Gastroesophageal sphincter (tissue), 4 donors: ENCODE results near the gene CAMSAP1. TPM values are rescaled to one million over a fixed set of nuclear protein-coding genes. Genes with fewer than 3 reads are reported as not detected.

ENCODE experiments used
- ATAC-seq: fragments of 150-250 bp; one replicate; pipeline ENCODE4 v1.9.1; 2016; ENCODE audit warnings: mild to moderate bottlenecking, moderate library complexity
- H3K27ac ChIP-seq, 4 donors: fragments of 200-600 bp; sonication (generic) in 3 of 4; 1 replicate in 3 of 4; 2 replicates in 1 of 4; pipeline ENCODE4 v1.5.1; 2016 to 2019
- H3K27me3 ChIP-seq: fragments of 200-600 bp; sonication (generic); one replicate; pipeline ENCODE4 v1.5.1; 2019
- H3K36me3 ChIP-seq, 2 donors: fragments of 200-600 bp; sonication (generic); one replicate each; pipeline ENCODE4 v1.5.1; 2019; ENCODE audit warnings: control low read depth in 1 of 2
- H3K4me1 ChIP-seq, 3 donors: fragments of 200-600 bp; sonication (generic); 1 replicate in 2 of 3; 2 replicates in 1 of 3; pipeline ENCODE4 v1.5.1; 2016 to 2019; ENCODE audit warnings: control low read depth in 2 of 3
- H3K4me3 ChIP-seq, 2 donors: fragments of 200-600 bp; sonication (generic); one replicate each; pipeline ENCODE4 v1.5.1; 2019; ENCODE audit warnings: mild to moderate bottlenecking in 1 of 2, moderate library complexity in 1 of 2
- H3K9me3 ChIP-seq, 3 donors: fragments of 200-600 bp; sonication (generic); one replicate each; pipeline ENCODE4 v1.5.1; 2017 to 2019; ENCODE audit warnings: control low read depth in 2 of 3
- EP300 ChIP-seq: sonication (generic); formaldehyde crosslinking; IDR thresholded peaks from one replicate; pipeline ENCODE4 v1.6.1; 2017; ENCODE audit warnings: antibody characterized with exemption, mild to moderate bottlenecking
- POLR2A ChIP-seq, 2 donors: fragments of 450-650 bp; IDR thresholded peaks; one replicate each; pipeline ENCODE4 v1.6.1; 2017; ENCODE audit warnings: antibody characterized with exemption in 2 of 2, mild to moderate bottlenecking in 2 of 2, moderate library complexity in 1 of 2
- POLR2AphosphoS5 ChIP-seq: sonication (generic); formaldehyde crosslinking; IDR thresholded peaks from one replicate; pipeline ENCODE4 v1.6.1; 2017; ENCODE audit warnings: antibody characterized with exemption
- WGBS, 2 donors: methylation state at CpG; one replicate each; pipeline ENCODE4 v1.1.5; 2018; ENCODE audit warnings: low coverage in 1 of 2; 5-methylcytosine and 5-hydroxymethylcytosine counted together
- total RNA-seq, 4 donors: library from RNA; depleted of rRNA; stranded (reverse); fragments of >200 nt; gene quantifications; one replicate each; pipeline ENCODE4 v1.1.0, GENCODE V29; 2016
- TF ChIP-seq, protein P1 (sequence below), 4 experiments: fragments of 200-600 bp in 2 of 4; fragments of 450-650 bp in 2 of 4; sonication (generic) in 1 of 4; IDR thresholded peaks; one replicate each; pipeline ENCODE4 v1.5.1; 2017 to 2019; ENCODE audit warnings: antibody characterized with exemption in 4 of 4, mild to moderate bottlenecking in 2 of 4, moderate library complexity in 2 of 4

Gene CAMSAP1
- total RNA-seq, 4 donors from 2014 or later = 27.5 to 49.2 (median 28.2) TPM

DNA sequence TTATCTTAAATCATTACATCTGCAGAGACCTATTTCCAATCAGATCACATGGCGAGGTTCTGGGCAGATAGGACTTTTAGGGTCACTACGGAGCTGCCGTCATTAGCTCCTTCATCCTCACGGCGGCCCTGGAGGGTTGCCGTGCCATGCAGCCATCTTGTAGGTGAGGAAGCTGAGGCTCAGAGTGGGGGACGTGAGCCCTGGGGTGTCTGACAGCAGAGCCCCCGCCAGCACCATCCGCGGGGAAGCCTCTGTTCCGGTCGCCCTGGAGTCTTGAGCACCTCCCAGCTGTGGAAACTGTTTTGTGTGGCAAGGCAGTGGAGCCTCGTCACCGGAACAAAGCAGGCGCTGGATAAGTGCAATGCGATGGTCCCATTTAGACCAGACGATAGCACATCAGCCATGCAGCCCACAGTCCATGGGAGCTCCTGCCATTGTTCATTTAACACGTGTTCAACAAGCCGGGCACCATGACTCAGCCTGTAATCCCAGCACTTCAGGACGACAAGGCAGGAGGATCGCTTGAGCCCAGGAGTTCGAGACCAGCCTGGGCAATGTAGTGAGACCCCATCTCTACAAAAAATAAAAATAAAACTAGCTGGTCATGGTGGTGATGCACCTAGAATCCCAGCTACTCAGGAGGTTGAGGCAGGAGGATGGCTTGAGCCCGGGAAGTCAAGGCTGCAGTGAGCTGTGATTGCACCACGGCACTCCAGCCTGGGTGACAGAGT is 143.5 kb downstream of the CAMSAP1 start:
- TF ChIP-seq POLR2AphosphoS5 (no peak), EP300 (no peak), POLR2A (IDR thresholded peaks at IDR 0.05) (no peak)
- TF ChIP-seq, protein P1, sequence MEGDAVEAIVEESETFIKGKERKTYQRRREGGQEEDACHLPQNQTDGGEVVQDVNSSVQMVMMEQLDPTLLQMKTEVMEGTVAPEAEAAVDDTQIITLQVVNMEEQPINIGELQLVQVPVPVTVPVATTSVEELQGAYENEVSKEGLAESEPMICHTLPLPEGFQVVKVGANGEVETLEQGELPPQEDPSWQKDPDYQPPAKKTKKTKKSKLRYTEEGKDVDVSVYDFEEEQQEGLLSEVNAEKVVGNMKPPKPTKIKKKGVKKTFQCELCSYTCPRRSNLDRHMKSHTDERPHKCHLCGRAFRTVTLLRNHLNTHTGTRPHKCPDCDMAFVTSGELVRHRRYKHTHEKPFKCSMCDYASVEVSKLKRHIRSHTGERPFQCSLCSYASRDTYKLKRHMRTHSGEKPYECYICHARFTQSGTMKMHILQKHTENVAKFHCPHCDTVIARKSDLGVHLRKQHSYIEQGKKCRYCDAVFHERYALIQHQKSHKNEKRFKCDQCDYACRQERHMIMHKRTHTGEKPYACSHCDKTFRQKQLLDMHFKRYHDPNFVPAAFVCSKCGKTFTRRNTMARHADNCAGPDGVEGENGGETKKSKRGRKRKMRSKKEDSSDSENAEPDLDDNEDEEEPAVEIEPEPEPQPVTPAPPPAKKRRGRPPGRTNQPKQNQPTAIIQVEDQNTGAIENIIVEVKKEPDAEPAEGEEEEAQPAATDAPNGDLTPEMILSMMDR (IDR thresholded peaks at IDR 0.05) = no peak
- peaks cover 50% of the 10 kb centered on the region for H3K27me3 ChIP-seq
- ATAC-seq = no peak
- WGBS, 2 donors = 80 to 93% methylated on average over 5 to 6 of the region's 24 CpGs
- no peak overlapping the region for H3K4me3 ChIP-seq
- no peaks in the 10 kb centered on the region for H3K36me3 ChIP-seq
- no peaks in the 10 kb centered on the region for H3K4me1 ChIP-seq
- peaks cover 0 to 26% (median 0%) of the 10 kb centered on the region in 3 donors for H3K9me3 ChIP-seq
- no peak overlapping the region for H3K27ac ChIP-seq

DNA sequence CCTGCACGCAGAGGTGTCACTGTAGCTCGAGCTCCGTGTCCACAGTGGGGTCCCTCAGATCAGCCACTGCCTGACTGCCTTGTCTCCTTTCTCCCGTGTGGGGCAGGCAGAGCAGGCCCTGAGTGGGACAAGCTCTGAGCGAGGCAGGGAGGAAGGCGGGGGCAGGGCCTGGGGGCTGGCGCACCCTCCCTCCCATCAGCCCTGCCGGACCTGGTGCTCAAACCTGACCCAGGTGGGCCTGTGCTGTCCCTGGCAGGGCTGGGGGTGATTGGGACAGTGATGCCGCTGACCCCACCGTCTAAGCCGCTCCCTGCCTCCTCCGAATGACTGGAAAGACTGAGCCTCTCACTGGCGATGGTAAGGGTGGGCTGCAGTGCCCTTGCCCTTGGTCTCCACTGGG is 144.4 kb downstream of the CAMSAP1 start:
- Histone ChIP-seq H3K9me3 (peaks cover 0 to 26% (median 0%) of the 10 kb centered on the region in 3 donors), H3K4me1 (no peaks in the 10 kb centered on the region), H3K27ac (no peak overlapping the region), H3K4me3 (no peak overlapping the region), H3K36me3 (no peaks in the 10 kb centered on the region), H3K27me3 (peaks cover 42% of the 10 kb centered on the region)
- no peak for ATAC-seq
- 40% methylated on average over 1 of the region's 13 CpGs; no CpG with 5 or more reads in 1 of the 2 donors for WGBS, 2 donors
- TF ChIP-seq EP300 (no peak), POLR2AphosphoS5 (no peak), POLR2A (IDR thresholded peaks at IDR 0.05) (no peak)
- TF ChIP-seq, protein P1 (IDR thresholded peaks at IDR 0.05) = no peak

DNA sequence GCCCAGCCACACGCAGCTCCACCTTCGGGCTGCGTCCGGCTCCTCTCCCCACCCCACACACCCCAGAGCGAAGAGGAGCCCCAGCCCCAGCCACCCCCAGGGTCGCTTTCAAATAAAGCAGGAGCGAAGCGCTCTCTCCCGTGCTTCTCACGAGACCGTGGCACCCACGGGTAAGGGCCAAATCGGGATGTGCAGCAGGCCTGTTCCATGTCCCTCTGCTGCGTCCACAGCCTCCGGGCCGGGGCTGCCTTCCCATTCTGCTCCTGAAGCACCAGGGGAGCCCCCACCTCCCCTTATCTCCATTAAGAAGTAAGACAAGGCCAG is 145.5 kb downstream of the CAMSAP1 start:
- peaks cover 35% of the 10 kb centered on the region for H3K27me3 ChIP-seq
- peaks cover 0 to 21% (median 0%) of the 10 kb centered on the region in 3 donors for H3K9me3 ChIP-seq
- H3K36me3 ChIP-seq = no peaks in the 10 kb centered on the region
- no peak for ATAC-seq
- TF ChIP-seq POLR2AphosphoS5 (no peak), EP300 (no peak), POLR2A (IDR thresholded peaks at IDR 0.05) (no peak)
- TF ChIP-seq, protein P1 (IDR thresholded peaks at IDR 0.05) = no peak
- H3K27ac ChIP-seq = no peak overlapping the region
- no peaks in the 10 kb centered on the region for H3K4me1 ChIP-seq
- H3K4me3 ChIP-seq = no peak overlapping the region
- 60% methylated on average over 2 of the region's 16 CpGs; no CpG with 5 or more reads in 1 of the 2 donors for WGBS, 2 donors

DNA sequence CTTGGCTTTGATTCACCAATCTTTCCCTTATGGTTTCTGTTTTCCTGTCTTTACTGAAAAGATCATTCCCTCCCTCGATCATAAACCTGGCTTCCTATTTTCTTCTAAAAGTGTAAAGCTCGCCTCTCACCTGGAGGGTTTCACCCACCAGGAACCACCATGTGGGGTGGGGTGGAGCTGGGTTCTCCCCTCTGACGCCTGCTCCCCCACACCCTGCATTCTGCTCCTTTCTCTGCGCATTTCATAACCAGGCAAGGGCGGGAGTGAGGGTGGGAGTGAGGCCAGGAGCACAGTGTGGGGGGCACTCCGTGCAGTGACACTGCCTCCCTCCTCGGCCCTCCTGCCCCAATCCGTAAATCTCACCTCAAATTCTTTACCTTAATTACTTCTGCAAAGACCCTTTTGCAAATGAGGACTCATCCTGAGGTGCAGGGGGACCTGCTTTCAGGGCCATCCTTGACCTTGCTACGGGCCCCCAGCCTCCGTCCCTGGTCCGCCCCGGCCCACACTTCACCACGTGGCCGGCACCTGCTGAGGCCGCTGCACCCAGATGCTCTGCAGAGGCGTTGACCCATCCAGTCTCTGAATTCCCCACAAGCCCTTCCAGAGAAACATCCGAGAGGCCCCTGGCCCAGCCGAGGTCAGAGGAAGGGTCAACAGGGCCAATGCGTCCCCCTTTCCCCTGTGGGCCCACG is 146.0 kb downstream of the CAMSAP1 start:
- ATAC-seq = no peak
- WGBS, 2 donors = 0 to 60% methylated on average over 1 to 4 of the region's 20 CpGs
- H3K27me3 ChIP-seq = peaks cover 35% of the 10 kb centered on the region
- H3K9me3 ChIP-seq = peaks cover 0 to 16% (median 0%) of the 10 kb centered on the region in 3 donors
- no peak overlapping the region for H3K27ac ChIP-seq
- no peak for TF ChIP-seq POLR2AphosphoS5
- TF ChIP-seq, protein P1 (IDR thresholded peaks at IDR 0.05) = no peak
- TF ChIP-seq POLR2A (IDR thresholded peaks at IDR 0.05) = no peak
- no peak overlapping the region for H3K4me3 ChIP-seq
- H3K36me3 ChIP-seq = no peaks in the 10 kb centered on the region
- H3K4me1 ChIP-seq = no peaks in the 10 kb centered on the region
